Measurements from ENCODE around the gene RELL2.

Gene RELL2

GRCh38 chr5:141681295-141681694 lies 44.5 kb downstream of the RELL2 start:
- no peak for DNase-seq

- peak; percentile 43 for DNase-seq
Measured at GRCh38 chr5:141681695-141682641, 45.2 kb downstream of the RELL2 start, which contains the start of gene ARAP3. Gene ARAP3 (minus strand): TSS chr5:141682230. CDS start chr5:141680486, 1,744 bp downstream.

GRCh38 chr5:141683596-141684141 lies 46.9 kb downstream of the RELL2 start:
- DNase-seq = no peak

GRCh38 chr5:141685591-141685990 lies 48.8 kb downstream of the RELL2 start:
- DNase-seq = no peak

GRCh38 chr5:141686648-141687416 lies 50.0 kb downstream of the RELL2 start:
- DNase-seq = no peak
